Duodenal mucosa (tissue), 2 donors: ENCODE data around the gene DPP4.

Source experiments
- H3K27ac ChIP-seq: one replicate; pipeline ENCODE4 v1.7.0; 2013; ENCODE audit warnings: low read depth, low read length
- H3K27me3 ChIP-seq, 2 donors: one replicate each; pipeline ENCODE4 v1.7.0; 2013; ENCODE audit warnings: low read length in 2 of 2, control low read depth in 1 of 2; ENCODE audit not compliant: insufficient read depth in 2 of 2, control insufficient read depth in 1 of 2
- H3K36me3 ChIP-seq, 2 donors: one replicate each; pipeline ENCODE4 v1.7.0; 2013; ENCODE audit warnings: low read length in 2 of 2, control low read depth in 1 of 2; ENCODE audit not compliant: insufficient read depth in 2 of 2, control insufficient read depth in 1 of 2
- H3K4me1 ChIP-seq, 2 donors: one replicate each; pipeline ENCODE4 v1.7.0; 2013; ENCODE audit warnings: low read length in 2 of 2, control low read depth in 1 of 2; ENCODE audit not compliant: insufficient read depth in 2 of 2, control insufficient read depth in 1 of 2
- H3K4me3 ChIP-seq, 2 donors: one replicate each; pipeline ENCODE4 v1.7.0; 2013; ENCODE audit warnings: low read length in 2 of 2, low read depth in 1 of 2
- H3K9ac ChIP-seq, 2 donors: one replicate each; pipeline ENCODE4 v1.7.0; 2013; ENCODE audit warnings: low read length in 2 of 2, low read depth in 1 of 2
- H3K9me3 ChIP-seq, 2 donors: one replicate each; pipeline ENCODE4 v1.7.0; 2013; ENCODE audit warnings: low read length in 2 of 2, control low read depth in 1 of 2; ENCODE audit not compliant: control insufficient read depth in 1 of 2

DPP4 gene

DNA sequence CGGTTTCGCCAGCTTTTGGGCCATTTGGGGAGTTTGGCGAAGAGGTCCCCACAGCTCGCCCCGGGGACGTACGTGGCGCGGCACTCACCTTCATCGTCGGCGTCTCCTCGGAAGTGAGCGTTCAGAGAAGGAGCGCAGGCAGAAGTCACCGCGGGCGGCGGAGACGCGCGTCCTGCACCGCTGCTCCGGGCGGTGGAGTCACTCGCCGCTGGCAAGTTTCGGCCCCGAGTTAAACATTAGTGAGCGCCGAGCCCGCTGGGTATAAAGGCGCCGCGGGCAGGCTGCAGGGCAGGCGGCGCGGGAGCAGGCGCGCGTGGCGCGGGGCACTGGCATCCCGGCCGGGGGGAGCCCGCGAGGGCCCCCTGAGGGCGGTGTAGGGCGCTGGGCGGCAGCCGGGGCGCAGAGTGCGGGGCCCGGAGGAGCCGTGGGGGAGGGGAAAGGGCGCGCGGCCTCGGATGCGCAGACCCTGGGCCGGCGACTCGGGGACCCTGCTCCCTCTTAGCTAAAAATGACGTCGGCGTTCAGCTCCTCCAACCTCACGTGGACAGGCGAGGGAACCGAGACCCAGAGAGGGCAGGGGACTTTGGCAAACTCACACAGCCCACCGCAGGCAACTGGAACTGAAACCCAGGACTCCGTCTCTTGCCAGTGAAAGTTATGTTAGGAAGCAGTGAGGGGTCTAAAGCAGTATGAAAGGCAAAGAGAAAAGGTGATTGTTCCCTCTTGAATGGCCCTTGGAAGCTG, at the start of gene DPP4:
TSS of gene DPP4 (minus strand) at position 328 of the 744 bp plus-strand sequence. CDS start at position 94, 234 bp downstream.
- Histone ChIP-seq H3K4me1 (peaks cover 21 to 34% of the 10 kb centered on the region in 2 donors), H3K27ac (peak within 1 kb of the TSS; percentile 28), H3K9ac (peak within 1 kb of the TSS; percentile 62 to 84), H3K4me3 (peak within 1 kb of the TSS; percentile 74 to 84), H3K36me3 (no peaks in the 10 kb centered on the region), H3K9me3 (peaks cover 0 to 5% of the 10 kb centered on the region in 2 donors), H3K27me3 (no peaks in the 10 kb centered on the region)

DNA sequence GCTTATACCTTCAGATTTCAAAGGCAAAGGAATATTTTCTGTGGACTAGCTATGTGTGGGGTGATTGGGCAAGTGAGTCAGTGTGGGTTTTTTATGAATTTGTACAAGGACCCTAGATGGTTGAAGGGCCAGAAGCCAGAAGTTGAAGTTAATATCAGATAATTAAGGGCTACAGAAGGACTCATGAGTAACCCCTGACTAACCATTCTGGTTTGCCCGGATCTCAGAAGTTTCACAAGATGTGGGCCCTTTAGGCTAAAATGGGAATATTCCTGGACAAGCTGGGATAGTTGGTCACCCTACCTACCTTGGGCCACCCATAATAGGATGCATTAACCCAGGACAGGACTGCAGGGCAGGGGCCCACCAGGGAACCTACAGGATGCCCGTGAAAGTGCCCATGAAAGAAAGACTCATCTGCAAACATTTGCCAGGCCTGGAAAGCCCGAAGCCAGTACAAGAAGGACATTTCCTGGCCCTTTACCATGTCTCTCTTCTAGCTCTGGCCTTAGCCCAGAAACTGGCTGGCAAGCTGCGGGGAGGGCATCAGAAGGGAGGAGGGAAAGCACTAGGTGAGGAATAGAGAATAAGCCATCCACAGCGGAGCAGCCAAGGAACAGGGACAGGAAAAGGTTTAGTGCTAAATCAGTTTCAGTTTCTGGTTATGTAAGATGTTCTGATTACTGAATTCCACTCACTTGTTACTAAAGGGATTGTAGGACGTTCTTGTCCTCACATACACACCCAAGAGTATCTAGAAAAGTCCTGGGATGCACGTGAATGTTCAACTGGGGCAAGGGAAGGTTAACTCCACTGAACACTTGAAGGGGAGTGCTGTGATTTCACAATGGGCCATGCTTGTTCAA, 44.4 kb upstream of the DPP4 start:
- Histone ChIP-seq H3K9ac (no peak overlapping the region), H3K4me3 (no peak overlapping the region), H3K9me3 (no peaks in the 10 kb centered on the region), H3K4me1 (no peaks in the 10 kb centered on the region), H3K27me3 (no peaks in the 10 kb centered on the region), H3K27ac (no peak overlapping the region), H3K36me3 (no peaks in the 10 kb centered on the region)

DNA sequence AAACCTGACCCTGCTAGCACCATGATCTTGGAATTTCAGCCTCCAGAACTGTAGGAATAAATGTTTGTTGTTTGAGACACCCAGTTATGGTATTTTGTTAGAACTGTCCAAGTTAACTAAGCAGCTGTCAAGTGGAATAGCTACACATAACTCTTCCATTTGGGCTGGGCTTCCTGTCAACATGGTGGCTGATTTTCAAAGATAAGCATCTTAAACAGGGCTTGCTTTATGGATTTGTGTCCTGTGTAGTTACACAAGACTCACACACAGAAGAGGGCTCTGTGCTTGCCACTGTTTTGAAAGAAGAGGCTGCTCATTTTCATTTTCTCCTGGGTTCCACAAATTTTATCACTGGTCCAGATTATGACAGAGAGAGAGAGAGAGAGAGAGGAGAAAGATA, 42.3 kb upstream of the DPP4 start:
- no peaks in the 10 kb centered on the region for H3K27me3 ChIP-seq
- H3K9me3 ChIP-seq = no peaks in the 10 kb centered on the region
- H3K36me3 ChIP-seq = no peaks in the 10 kb centered on the region
- H3K9ac ChIP-seq = no peak overlapping the region
- no peak overlapping the region for H3K4me3 ChIP-seq
- no peaks in the 10 kb centered on the region for H3K4me1 ChIP-seq
- H3K27ac ChIP-seq = no peak overlapping the region

DNA sequence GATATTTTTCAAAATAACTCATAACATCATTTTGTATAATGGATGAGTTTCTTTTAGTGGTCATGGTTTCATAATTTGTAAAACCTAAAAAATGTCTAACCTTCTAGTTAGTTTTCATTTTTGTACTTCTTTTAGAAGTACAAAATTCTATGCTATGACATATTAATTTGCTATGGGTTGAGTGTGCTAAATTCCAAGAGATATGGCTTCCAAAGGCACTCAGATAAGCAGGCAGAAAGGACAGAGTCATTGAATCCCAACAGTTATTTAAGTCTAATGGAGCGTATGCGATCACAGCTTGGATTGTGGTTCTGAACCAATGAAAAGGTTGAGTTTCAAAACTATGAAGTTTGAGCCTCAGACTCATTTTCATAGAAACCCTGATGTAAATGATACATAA, 41.1 kb upstream of the DPP4 start:
- no peaks in the 10 kb centered on the region for H3K4me1 ChIP-seq
- H3K9ac ChIP-seq = no peak overlapping the region
- H3K9me3 ChIP-seq = no peaks in the 10 kb centered on the region
- H3K27ac ChIP-seq = no peak overlapping the region
- no peaks in the 10 kb centered on the region for H3K27me3 ChIP-seq
- no peak overlapping the region for H3K4me3 ChIP-seq
- H3K36me3 ChIP-seq = no peaks in the 10 kb centered on the region

DNA sequence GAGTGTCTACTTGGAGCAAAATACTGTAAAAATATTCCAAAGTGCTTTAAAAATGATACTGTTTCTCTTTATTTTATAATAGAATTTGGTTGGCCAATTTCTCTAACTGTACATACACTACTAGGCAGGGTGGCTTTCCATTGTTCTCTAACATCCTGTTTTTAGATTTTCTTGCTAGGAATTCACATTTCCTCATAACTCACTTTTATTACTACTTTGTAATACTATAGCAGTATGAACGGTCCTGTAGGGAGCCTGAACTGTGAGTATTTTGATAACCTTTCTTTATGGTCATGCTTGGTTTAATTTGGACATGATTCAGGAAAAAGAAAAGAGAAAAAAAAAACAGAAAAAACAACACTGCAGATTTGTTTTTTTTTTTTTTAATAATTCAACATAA, 40.3 kb upstream of the DPP4 start:
- Histone ChIP-seq H3K9ac (no peak overlapping the region), H3K4me1 (no peaks in the 10 kb centered on the region), H3K27me3 (no peaks in the 10 kb centered on the region), H3K27ac (no peak overlapping the region), H3K4me3 (no peak overlapping the region), H3K36me3 (no peaks in the 10 kb centered on the region), H3K9me3 (no peaks in the 10 kb centered on the region)

DNA sequence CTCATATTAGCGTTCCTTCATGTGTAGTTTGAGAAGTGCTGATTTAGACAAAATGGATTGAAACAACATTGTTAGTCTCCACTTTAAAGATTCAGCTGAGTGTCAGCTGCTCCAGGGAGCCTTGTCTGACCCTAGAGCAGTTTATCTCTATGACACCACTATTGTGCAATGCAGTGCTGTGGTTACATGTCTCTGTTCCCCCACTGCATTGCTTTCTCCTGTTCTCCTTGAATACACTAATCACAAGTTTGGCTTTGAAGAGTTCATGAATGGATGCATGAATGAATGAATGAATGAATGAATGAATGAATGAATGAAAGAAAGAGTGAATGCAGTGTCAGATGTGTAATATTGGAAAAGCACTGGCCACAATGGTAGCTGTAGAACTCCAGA, 39.8 kb upstream of the DPP4 start:
- Histone ChIP-seq H3K27ac (no peak overlapping the region), H3K27me3 (no peaks in the 10 kb centered on the region), H3K9ac (no peak overlapping the region)

DNA sequence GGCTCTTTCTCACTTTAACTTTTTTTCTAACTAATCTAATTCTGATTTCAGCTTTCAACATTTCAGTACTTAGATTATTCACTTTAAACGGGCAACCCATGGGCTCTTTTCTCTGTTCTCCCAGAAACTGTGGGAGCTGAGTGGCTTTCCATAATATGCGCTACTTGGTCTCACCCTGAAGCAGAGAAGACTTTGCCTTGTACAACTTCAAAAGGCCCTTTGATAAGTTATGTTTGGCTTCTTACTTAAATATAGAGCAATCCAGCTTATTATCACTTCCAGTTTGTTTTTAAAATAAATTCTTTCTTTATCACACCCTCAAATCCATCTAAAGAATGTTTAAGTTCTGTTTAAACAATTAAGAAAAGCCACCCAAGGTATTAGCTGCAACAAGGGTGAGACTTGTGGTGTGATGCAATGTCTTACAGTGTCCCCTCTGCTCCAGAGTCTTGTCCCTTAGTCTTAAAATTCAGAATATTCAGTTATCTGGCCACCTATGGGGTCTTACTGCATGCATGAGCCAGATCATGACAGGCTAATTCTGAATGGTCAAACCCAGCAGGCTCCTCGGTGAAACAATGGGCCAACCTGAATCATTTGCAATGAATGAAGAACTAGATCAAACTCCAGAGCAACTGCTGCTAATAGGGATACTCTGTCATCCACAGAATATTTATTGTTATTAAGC, 39.2 kb upstream of the DPP4 start:
- no peak overlapping the region for H3K9ac ChIP-seq
- H3K4me3 ChIP-seq = no peak overlapping the region
- no peaks in the 10 kb centered on the region for H3K27me3 ChIP-seq
- no peaks in the 10 kb centered on the region for H3K36me3 ChIP-seq
- no peaks in the 10 kb centered on the region for H3K4me1 ChIP-seq
- no peaks in the 10 kb centered on the region for H3K9me3 ChIP-seq
- no peak overlapping the region for H3K27ac ChIP-seq

More for the DNA sequence above, 39.8 kb upstream of the DPP4 start:
- no peaks in the 10 kb centered on the region for H3K36me3 ChIP-seq
- no peaks in the 10 kb centered on the region for H3K4me1 ChIP-seq
- no peaks in the 10 kb centered on the region for H3K9me3 ChIP-seq
- H3K4me3 ChIP-seq = no peak overlapping the region

DNA sequence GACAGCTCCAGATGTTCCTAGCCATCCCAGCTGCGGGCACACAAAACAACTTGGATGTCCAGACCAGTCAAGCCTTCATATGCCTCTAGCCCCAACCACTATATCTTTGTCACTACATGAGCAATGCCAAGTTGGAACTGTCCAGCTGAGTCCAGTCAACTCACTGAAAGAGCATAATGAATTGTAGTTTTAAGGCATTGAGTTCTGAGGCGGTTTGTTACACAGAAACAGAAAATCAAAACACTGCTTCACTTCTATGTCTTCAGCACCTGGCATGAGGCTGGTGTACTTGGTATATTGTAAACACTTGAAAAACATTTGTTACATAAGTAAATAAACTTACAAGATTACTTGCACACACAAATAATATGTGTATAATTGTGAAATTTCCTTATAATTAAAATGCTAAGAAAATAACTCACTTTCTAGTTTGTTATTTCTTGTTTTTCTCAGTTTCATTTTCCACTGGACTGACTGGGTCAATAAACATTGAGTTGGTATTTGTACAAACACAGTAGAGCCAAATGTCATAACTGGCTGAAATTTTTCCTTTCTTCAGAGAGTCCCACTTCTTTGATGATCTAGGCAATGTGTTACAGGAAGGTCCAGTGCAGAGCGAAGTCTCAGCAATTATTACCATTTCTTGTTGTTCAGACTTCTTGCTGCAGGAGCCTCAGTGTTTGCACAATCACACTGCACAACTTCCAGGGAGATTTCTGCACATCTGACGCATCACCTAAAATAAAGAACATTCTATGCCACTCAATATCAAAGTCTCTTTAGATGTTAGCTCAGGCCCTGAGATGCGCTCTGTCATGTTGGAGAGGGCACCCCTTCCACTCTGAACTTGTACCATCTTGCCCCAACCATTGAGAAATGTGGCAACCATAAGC, 38.2 kb upstream of the DPP4 start:
- Histone ChIP-seq H3K27ac (no peak overlapping the region), H3K4me3 (no peak overlapping the region), H3K9ac (no peak overlapping the region), H3K9me3 (no peaks in the 10 kb centered on the region), H3K4me1 (peaks cover 0 to 8% of the 10 kb centered on the region in 2 donors), H3K36me3 (no peaks in the 10 kb centered on the region), H3K27me3 (no peaks in the 10 kb centered on the region)

DNA sequence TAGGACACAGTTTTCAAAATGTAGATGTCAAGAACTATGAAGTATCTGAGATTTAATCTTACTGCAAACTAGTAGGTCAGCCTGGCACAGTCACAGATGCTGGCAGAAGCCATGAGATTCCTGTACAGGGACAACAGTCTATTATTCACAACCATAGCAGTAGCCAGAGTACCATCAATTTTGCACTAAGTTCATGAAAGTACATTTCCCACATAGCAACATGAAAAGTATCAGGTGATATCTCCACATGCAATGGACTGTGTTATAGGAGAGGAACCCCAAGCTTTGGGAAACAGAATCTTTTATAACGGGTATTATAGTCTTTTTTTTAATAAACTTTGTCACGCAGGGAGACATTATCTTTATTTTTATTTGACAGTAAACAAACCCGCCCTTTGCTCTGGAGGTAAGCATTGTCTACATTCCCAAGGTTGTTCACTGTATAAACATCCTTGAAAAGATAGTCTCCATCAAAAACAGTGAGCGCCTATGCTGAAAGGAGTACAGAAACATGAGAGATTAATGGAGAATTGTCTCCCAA, 33.4 kb upstream of the DPP4 start:
- Histone ChIP-seq H3K27me3 (no peaks in the 10 kb centered on the region), H3K27ac (no peak overlapping the region), H3K4me1 (peaks cover 0 to 8% of the 10 kb centered on the region in 2 donors)

More for the DNA sequence above, 33.4 kb upstream of the DPP4 start:
- Histone ChIP-seq H3K9me3 (no peaks in the 10 kb centered on the region), H3K9ac (no peak overlapping the region), H3K36me3 (no peaks in the 10 kb centered on the region), H3K4me3 (no peak overlapping the region)
